Stimulated activated naive CD4-positive, alpha-beta T cell treated with Interleukin-2 at 50 U/mL for 16 hours (primary cell): ENCODE measurements around the gene BSN.
A peak's percentile ranks its signal among the peaks of the same experiment; 100 is the strongest.

Experiments used
- DNase-seq: peaks from one replicate; lab custom pipeline; 2025; lab: John Stamatoyannopoulos, UW

Gene BSN

DNA sequence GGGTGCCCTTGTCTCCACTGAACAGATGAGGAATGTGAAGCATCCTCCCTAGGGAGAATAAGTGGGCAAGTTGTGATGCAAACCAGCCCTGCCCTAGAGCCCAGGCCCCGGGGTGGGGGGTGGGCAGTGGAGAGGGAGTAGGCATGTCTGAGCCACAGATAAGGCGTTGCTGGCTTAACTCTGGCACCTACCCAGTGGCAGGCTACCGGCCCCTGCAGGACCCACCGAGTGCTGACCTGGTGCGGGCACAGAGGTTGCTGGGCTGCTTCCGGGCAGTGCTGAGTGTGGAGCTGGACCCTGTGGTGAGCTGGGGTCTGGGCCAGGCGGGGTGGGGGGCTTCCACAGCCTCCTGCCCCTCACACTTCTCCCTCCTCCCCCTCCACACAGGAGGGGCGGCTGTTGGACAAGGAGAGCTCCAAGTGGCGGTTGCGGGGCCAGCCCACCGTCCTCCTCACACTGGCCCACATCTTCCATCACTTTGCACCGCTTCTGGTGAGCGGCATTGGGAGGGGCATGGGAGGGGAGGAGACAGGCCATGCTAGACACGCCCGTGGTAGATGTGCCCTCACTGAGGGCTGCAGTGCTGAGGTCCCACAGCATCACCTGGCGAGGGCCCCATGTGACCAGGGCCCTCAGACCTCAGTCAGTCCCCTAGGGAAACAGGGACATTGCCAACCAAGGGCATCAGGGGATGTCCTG is 145.2 kb downstream of the BSN start:
- no peak for DNase-seq

- no peak for DNase-seq
Measured at GRCh38 chr3:49700014-49700413, 145.7 kb downstream of the BSN start.

- no peak for DNase-seq
Measured at GRCh38 chr3:49700453-49701128, 146.3 kb downstream of the BSN start.

GRCh38 chr3:49701388-49702077 is 147.3 kb downstream of the BSN start:
- no peak for DNase-seq

- no peak for DNase-seq
Measured at GRCh38 chr3:49702672-49703071, 148.4 kb downstream of the BSN start.

DNA sequence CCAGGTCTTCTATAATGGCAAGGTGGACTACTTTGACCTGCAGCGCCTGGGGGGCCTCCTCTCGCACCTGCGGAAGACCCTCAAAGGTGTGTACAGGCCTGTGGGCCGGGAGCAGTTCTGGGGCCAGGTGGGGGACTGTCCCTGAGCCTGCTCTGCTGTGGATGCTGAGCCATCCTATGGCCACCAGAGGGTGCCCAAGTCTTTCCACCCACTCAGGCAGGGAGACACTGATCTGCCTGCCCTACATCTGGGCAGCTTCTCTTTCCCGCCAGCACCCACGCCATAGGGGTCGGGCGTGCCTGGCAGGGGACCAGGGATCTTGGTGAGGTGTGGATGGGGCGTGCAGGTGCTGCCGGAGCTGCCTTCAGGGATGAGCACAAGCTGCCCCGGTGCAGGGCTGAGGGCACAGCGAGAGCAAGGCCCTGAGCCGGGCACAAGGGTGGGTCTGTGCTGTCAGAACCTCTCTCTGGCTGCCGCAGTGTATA is 149.2 kb downstream of the BSN start:
- DNase-seq: peak; percentile 52

- no peak for DNase-seq
Measured at GRCh38 chr3:49703956-49704355, 149.7 kb downstream of the BSN start.

DNA sequence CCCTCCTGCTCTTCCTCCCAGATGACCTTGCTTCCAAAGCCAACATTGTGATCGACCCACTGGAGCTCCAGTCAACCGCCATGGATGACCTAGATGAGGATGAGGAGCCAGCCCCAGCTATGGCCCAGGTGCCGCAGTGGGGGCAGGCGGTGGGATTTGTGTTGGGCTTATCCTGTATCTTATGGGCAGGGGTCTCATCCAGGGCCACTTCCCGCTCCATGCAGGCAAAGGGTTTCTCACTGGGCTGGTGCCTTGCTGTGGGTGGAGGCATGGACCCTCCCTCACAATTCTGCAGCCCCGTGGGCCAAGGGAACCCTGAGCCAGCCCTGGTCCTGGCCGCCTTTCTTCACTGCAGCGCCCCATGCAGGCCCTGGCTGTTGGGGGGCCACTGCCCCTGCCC is 150.4 kb downstream of the BSN start:
- no peak for DNase-seq

GRCh38 chr3:49705390-49705960 is 151.2 kb downstream of the BSN start:
- no peak for DNase-seq

DNA sequence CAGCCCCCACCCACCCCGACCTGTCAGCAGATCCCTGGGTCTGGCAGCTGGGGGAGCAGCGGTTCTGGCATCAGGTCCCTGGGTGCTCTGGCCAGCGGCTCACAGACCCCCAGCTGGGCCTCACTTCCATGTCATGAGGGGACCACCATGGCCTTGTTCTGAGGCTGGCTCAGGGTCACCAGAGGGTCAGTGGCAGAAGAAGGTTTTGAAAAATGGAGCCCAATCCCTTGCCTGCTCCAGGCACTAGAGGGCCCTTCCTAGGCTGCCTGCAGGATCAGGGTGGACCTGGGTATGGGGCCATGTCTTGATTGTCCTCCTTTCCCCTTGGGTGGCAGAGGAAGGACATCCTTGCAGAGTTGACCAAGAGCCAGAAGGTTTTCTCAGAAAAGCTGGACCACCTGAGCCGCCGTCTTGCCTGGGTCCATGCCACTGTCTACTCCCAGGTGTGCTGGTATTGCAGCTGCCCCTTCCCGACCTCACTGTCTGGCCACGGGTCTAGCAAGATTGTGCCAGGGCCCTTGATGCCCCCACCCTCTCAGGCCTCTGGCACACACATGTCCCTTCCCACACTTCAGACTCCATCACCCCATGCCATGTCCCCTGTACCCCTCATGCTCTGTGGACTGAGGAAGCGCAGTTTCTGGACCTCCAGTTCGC is 152.3 kb downstream of the BSN start:
- DNase-seq: no peak

GRCh38 chr3:49707113-49707480 is 152.8 kb downstream of the BSN start:
- DNase-seq: no peak

DNA sequence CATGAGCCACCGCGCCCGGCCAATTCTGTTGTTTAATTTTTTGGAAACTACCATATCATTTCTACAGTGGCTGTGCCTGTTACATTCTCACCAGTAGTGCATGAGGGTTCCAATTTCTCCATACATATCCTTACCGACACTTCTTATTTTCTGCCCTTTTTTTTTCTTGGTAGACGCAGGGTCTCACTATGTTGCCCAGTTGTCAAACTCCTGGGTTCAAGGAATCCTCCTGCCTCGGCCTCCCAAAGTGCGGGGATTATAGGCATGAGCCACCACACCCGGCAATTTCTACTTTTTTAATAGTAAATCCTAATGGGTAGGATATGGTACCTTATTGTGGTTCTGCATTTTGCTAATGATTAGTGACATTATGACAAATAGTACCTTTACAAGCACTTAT is 155.6 kb downstream of the BSN start:
- DNase-seq: no peak

GRCh38 chr3:49711489-49711888 is 157.2 kb downstream of the BSN start:
- no peak for DNase-seq

GRCh38 chr3:49712166-49712565 is 157.9 kb downstream of the BSN start:
- DNase-seq: no peak

DNA sequence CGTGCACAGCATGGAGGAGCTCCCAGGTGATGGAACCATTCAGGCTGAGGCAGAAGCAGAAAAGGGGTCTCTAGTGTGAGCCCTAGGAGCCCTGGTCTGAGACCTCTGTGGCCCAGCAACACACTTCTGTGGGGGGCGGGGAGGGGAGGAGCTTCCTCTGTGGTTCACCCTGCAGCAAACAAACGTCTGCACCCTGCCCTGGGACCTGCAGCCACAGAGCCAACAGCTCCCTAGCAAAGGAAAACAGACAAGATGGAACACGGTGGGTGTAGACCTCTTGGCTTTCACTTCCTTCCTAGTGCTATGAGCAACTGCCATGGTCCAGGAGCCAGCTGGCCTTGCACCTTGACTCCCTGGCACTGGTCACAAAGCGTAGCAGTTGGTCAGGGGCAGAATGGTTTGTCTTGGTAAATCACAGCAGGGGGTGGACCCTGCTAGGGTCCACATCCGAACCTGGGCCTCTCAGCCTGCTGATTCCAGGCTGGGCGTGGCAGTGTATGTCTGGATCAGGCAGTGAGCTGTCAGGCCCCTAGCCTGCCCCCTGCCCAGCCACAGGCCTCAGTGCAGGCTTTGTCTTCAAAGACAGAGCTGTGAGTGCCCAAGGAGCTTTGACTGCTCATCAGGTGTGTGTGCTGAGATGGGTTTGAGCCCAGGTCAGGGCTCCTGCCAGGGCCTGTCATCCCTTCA is 158.5 kb downstream of the BSN start:
- DNase-seq: no peak

DNA sequence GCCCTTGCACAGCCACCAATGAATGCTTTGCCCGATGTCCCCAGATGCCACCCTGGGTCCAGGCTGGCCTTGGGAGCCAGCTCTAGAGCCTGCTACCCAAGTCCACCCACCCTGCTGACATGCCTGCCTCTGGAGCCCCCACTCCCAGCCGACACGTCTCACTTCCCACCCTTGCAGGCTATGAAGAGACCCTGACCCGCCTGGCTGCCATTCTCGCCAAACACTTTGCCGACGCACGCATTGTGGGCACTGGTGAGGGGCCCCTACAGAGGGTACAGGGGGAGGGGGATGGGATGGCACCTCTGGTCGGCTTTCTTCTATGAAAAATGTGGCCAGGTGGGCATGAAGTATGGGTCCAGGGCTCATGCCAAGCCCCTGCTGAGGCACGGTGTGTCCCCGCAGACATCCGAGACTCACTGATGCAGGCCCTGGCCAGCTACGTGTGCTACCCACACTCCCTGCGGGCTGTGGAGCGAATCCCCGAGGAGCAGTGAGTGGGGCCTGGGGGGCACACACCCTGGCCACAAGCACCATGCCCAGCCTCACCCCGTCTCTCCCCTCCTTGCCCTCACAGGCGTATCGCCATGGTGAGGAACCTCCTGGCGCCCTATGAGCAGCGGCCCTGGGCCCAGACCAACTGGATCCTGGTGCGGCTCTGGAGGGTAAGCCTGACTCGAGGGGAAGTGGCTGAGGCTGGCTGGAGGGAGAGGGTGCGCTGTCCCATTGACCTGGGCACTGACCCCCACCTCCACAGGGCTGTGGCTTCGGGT is 159.2 kb downstream of the BSN start:
- DNase-seq: no peak

DNA sequence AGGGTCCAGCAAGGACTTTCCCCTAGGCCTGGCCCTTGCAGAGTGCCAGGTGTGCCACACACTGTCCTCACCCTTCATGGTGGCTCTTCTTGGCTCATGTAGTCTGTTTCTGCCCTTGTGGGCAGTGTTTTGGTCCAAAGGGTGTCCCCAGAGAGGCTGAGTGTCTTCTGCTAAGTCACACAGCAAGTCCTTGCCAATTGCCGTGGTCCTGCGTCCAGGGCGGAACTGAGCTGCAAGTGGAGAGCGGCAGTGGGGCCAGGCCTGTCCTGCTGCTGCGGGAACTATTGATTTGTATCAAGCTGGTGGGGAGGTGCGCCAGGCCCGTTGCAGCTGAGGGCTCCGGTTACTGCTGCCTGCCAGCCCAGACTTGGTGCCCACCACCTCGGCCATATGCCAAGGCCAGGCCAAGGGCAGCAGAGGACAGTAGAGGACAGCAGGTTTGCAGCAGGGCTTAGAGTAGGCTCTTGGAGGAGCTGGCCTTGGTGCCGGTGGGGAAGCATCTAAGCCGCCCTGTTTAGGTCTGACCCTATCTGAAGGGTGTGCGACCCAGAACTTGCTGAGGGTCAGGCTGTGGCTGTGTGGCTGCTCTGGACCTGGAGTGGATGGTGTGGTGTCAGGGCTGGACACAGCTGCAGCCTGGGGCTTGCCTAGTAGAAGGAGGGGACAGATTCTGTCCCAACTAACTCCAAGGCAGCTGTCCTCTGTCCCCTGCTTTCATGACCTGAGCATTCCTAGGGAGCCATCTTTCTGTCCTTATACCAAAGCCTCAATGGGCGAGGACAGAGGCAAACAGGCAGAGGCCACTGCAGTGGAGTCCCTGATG is 160.7 kb downstream of the BSN start:
- DNase-seq: no peak

- DNase-seq: no peak
Measured at GRCh38 chr3:49715611-49716121, 161.4 kb downstream of the BSN start.

GRCh38 chr3:49716169-49716568 is 161.9 kb downstream of the BSN start:
- no peak for DNase-seq

GRCh38 chr3:49716691-49717210 is 162.5 kb downstream of the BSN start:
- no peak for DNase-seq
